Neural cell (in vitro differentiated cells): Measurements from ENCODE around the gene DUSP22. TPM values are rescaled to one million over a fixed set of nuclear protein-coding genes. Genes with fewer than 3 reads are reported as not detected.

Experiments
- H2AFZ ChIP-seq: fragments of 200-600, 300-800 bp; sonication (generic), shearing (Covaris generic); 2 replicates; pipeline ENCODE4 v1.6.0; 2014; ENCODE audit warnings: low read depth, mild to moderate bottlenecking, antibody characterized with exemption, low read length, moderate library complexity
- H3F3A ChIP-seq: fragments of 200-600 bp; shearing (Covaris generic); 2 replicates; pipeline ENCODE4 v1.6.1; 2016; ENCODE audit warnings: mild to moderate bottlenecking, moderate library complexity, mixed read lengths, antibody characterized with exemption, low read length; ENCODE audit not compliant: insufficient read depth, poor library complexity, severe bottlenecking
- H3K27ac ChIP-seq: fragments of 200-600, 300-800 bp; sonication (generic), shearing (Covaris generic); 2 replicates; pipeline ENCODE4 v1.5.1; 2014; ENCODE audit warnings: mild to moderate bottlenecking, low read length, moderate library complexity
- H3K27me3 ChIP-seq: fragments of 300-800, 200-600 bp; sonication (generic), shearing (Covaris generic); 2 replicates; pipeline ENCODE4 v1.6.0; 2014; ENCODE audit warnings: mild to moderate bottlenecking, low read depth, low read length, moderate library complexity; ENCODE audit not compliant: insufficient read depth
- H3K36me3 ChIP-seq: fragments of 300-800, 200-600 bp; sonication (generic), shearing (Covaris generic); 2 replicates; pipeline ENCODE4 v1.5.1; 2014; ENCODE audit warnings: mild to moderate bottlenecking, antibody characterized with exemption, low read length, moderate library complexity; ENCODE audit not compliant: insufficient read depth
- H3K4me2 ChIP-seq: fragments of 300-800, 200-600 bp; sonication (generic), shearing (Covaris generic); 2 replicates; pipeline ENCODE4 v1.6.0; 2014; ENCODE audit warnings: mild to moderate bottlenecking, low read length
- H3K4me3 ChIP-seq: fragments of 300-800, 200-600 bp; sonication (generic), shearing (Covaris generic); 2 replicates; pipeline ENCODE4 v1.5.1; 2014; ENCODE audit warnings: mild to moderate bottlenecking, low read length, moderate library complexity
- H3K79me2 ChIP-seq: fragments of 200-600 bp; shearing (Covaris generic); replicated peaks from 2 replicates; pipeline ENCODE4 v1.6.0; 2014; ENCODE audit warnings: mild to moderate bottlenecking, low read length, moderate library complexity; ENCODE audit not compliant: insufficient read depth
- H3K9ac ChIP-seq: fragments of 300-800, 200-600 bp; sonication (generic), shearing (Covaris generic); 2 replicates; pipeline ENCODE4 v1.6.1; 2016; ENCODE audit warnings: mild to moderate bottlenecking, low read length, mixed read lengths
- H3K9me2 ChIP-seq: fragments of 200-600 bp; shearing (Covaris generic); 2 replicates; pipeline ENCODE4 v1.6.1; 2016; ENCODE audit warnings: mild to moderate bottlenecking, low read length, mixed read lengths; ENCODE audit not compliant: insufficient read depth
- H3K9me3 ChIP-seq: fragments of 200-600, 300-800 bp; sonication (generic), shearing (Covaris generic); 2 replicates; pipeline ENCODE4 v1.6.1; 2016; ENCODE audit warnings: mild to moderate bottlenecking, mixed run types, low read length, moderate library complexity, mixed read lengths
- H4K20me1 ChIP-seq: fragments of 200-600 bp; shearing (Covaris generic); 2 replicates; pipeline ENCODE4 v1.6.1; 2016; ENCODE audit warnings: mild to moderate bottlenecking, mixed run types; ENCODE audit not compliant: insufficient read depth
- CTCF ChIP-seq: fragments of 450-650 bp; IDR thresholded peaks from 2 replicates; pipeline ENCODE4 v1.5.1; 2014; ENCODE audit warnings: antibody characterized with exemption, mild to moderate bottlenecking, moderate library complexity; ENCODE audit not compliant: poor library complexity, severe bottlenecking
- EP300 ChIP-seq: fragments of 450-650 bp; conservative IDR thresholded peaks from 2 replicates; pipeline ENCODE4 v1.6.1; 2014; ENCODE audit warnings: antibody characterized with exemption, mild to moderate bottlenecking, moderate library complexity; ENCODE audit not compliant: poor library complexity, severe bottlenecking
- EZH2 ChIP-seq: fragments of 200-600, 300-800 bp; shearing (Covaris generic), sonication (generic); IDR thresholded peaks from 2 replicates; pipeline ENCODE4 v1.6.1; 2014; ENCODE audit warnings: antibody characterized with exemption, low read length, borderline replicate concordance, mild to moderate bottlenecking; ENCODE audit not compliant: insufficient read depth, poor library complexity, severe bottlenecking
- MXI1 ChIP-seq: fragments of 450-650 bp; conservative IDR thresholded peaks from 2 replicates; pipeline ENCODE4 v1.6.1; 2014; ENCODE audit warnings: antibody characterized with exemption, mild to moderate bottlenecking; ENCODE audit not compliant: poor library complexity, severe bottlenecking
- POLR2AphosphoS5 ChIP-seq: IDR thresholded peaks from 2 replicates; pipeline ENCODE4 v1.6.1; 2012
- RAD21 ChIP-seq: fragments of 450-650 bp; conservative IDR thresholded peaks from 2 replicates; pipeline ENCODE4 v1.6.1; 2014; ENCODE audit warnings: antibody characterized with exemption, mild to moderate bottlenecking, moderate library complexity
- REST ChIP-seq: IDR thresholded peaks from 2 replicates; pipeline ENCODE4 v1.6.1; 2012; ENCODE audit warnings: borderline replicate concordance
- SMC3 ChIP-seq: fragments of 450-650 bp; conservative IDR thresholded peaks from 2 replicates; pipeline ENCODE4 v1.6.1; 2014; ENCODE audit warnings: antibody characterized with exemption, mild to moderate bottlenecking, moderate library complexity; ENCODE audit not compliant: poor library complexity
- TAF1 ChIP-seq: IDR thresholded peaks from 2 replicates; pipeline ENCODE4 v1.6.1; 2012; ENCODE audit warnings: low read depth
- polyA plus RNA-seq: library from polyadenylated mRNA; depleted of rRNA; stranded (reverse); fragments of >200 nt; gene quantifications from 2 replicates; pipeline ENCODE4 v1.2.3, GENCODE V29; 2014

DUSP22 gene
- polyA plus RNA-seq, 1 donor from 2014 or later: 24.9 TPM

- H3K27ac ChIP-seq: no peak overlapping the region
- H3F3A ChIP-seq: no peaks in the 10 kb centered on the region
- no peaks in the 10 kb centered on the region for H4K20me1 ChIP-seq
- H3K9me3 ChIP-seq: no peaks in the 10 kb centered on the region
- no peak overlapping the region for H2AFZ ChIP-seq
- no peaks in the 10 kb centered on the region for H3K36me3 ChIP-seq
- no peak for TF ChIP-seq REST
- TF ChIP-seq EZH2: no peak
- TF ChIP-seq EP300: no peak
- no peak for TF ChIP-seq SMC3
- TF ChIP-seq MXI1: no peak
- no peak for TF ChIP-seq TAF1
- TF ChIP-seq POLR2AphosphoS5: no peak
- no peak for TF ChIP-seq CTCF
- no peak for TF ChIP-seq RAD21
- no peaks in the 10 kb centered on the region for H3K27me3 ChIP-seq
- no peak overlapping the region for H3K4me2 ChIP-seq
- no peak overlapping the region for H3K4me3 ChIP-seq
- H3K9me2 ChIP-seq: no peaks in the 10 kb centered on the region
- H3K9ac ChIP-seq: no peak overlapping the region
- no peaks in the 10 kb centered on the region for H3K79me2 ChIP-seq
Measured at GRCh38 chr6:350371-350770, 58.1 kb downstream of the DUSP22 start.

- Histone ChIP-seq H3F3A (no peaks in the 10 kb centered on the region), H2AFZ (no peak overlapping the region), H3K27ac (no peak overlapping the region), H3K4me3 (no peak overlapping the region), H3K9me3 (no peaks in the 10 kb centered on the region), H3K79me2 (no peaks in the 10 kb centered on the region), H3K9ac (no peak overlapping the region), H3K27me3 (no peaks in the 10 kb centered on the region), H3K9me2 (no peaks in the 10 kb centered on the region), H3K36me3 (no peaks in the 10 kb centered on the region), H4K20me1 (no peaks in the 10 kb centered on the region), H3K4me2 (no peak overlapping the region)
- TF ChIP-seq REST (no peak), CTCF (no peak), EZH2 (no peak), RAD21 (no peak), TAF1 (no peak), EP300 (no peak), POLR2AphosphoS5 (no peak), SMC3 (no peak), MXI1 (no peak)
Measured at GRCh38 chr6:351011-351866, 59.0 kb downstream of the DUSP22 start.
